PC-9 (cell line): ENCODE results near the gene TSEN34. TPM values are rescaled to one million over a fixed set of nuclear protein-coding genes. Genes with fewer than 3 reads are reported as not detected.

ENCODE experiments used
- BruUV-seq: library from RNA; stranded (reverse); fragments of 400-500 nt; replicated peaks from 2 replicates; lab custom pipeline; 2021; lab: Mats Ljungman, UMichigan
- CTCF ChIA-PET: fragments of 300-600 bp; sonication (Branson Sonifier 250); formaldehyde crosslinking; loops from one replicate; lab custom pipeline; 2022; ENCODE audit warnings: antibody characterized with exemption; lab: Charles Lee
- POLR2A ChIA-PET: fragments of 300-600 bp; sonication (Branson Sonifier 250); formaldehyde crosslinking; loops from one replicate; lab custom pipeline; 2022; ENCODE audit warnings: antibody characterized with exemption; ENCODE audit not compliant: unreplicated experiment; lab: Charles Lee
- DNase-seq, 2 experiments: peaks; one replicate each; pipeline versions ENCODE4 v3.0.0 to v3.0.0-alpha.2; 2015 to 2022; ENCODE audit warnings: mixed read lengths in 1 of 2
- H2AFZ ChIP-seq: fragments of 200-600 bp; sonication (generic); 2 replicates; pipeline ENCODE4 v1.8.1; 2017; ENCODE audit warnings: antibody characterized with exemption
- H3F3A ChIP-seq: fragments of 200-600 bp; sonication (generic); 2 replicates; pipeline ENCODE4 v1.8.1; 2017; ENCODE audit warnings: antibody characterized with exemption, mild to moderate bottlenecking, low read depth; ENCODE audit not compliant: insufficient read depth
- H3K27ac ChIP-seq: fragments of 200-600 bp; sonication (generic); 2 replicates; pipeline ENCODE4 v1.6.1; 2016; ENCODE audit warnings: mixed run types
- H3K27me3 ChIP-seq: fragments of 200-600 bp; sonication (generic); 2 replicates; pipeline ENCODE4 v1.6.1; 2016; ENCODE audit warnings: low read depth, mixed run types; ENCODE audit not compliant: insufficient read depth
- H3K36me3 ChIP-seq: fragments of 200-600 bp; sonication (generic); 2 replicates; pipeline ENCODE4 v1.6.1; 2016; ENCODE audit warnings: low read depth, mixed run types
- H3K4me1 ChIP-seq: fragments of 200-600 bp; sonication (generic); replicated peaks from 2 replicates; pipeline ENCODE4 v1.6.1; 2016; ENCODE audit warnings: mixed run types; ENCODE audit not compliant: insufficient read depth
- H3K4me2 ChIP-seq: fragments of 200-600 bp; sonication (generic); 2 replicates; pipeline ENCODE4 v1.6.1; 2017; ENCODE audit warnings: mixed run types
- H3K4me3 ChIP-seq: fragments of 200-600 bp; sonication (generic); 2 replicates; pipeline ENCODE4 v1.6.1; 2016; ENCODE audit warnings: mixed run types
- H3K79me2 ChIP-seq: fragments of 200-600 bp; sonication (generic); 2 replicates; pipeline ENCODE4 v1.6.1; 2017; ENCODE audit warnings: low read depth, mixed run types
- H3K9me2 ChIP-seq: fragments of 200-600 bp; sonication (generic); 2 replicates; pipeline ENCODE4 v1.8.1; 2017; ENCODE audit warnings: mild to moderate bottlenecking; ENCODE audit not compliant: insufficient read depth
- H3K9me3 ChIP-seq: fragments of 200-600 bp; sonication (generic); 2 replicates; pipeline ENCODE4 v1.8.1; 2016; ENCODE audit warnings: low read depth; ENCODE audit not compliant: insufficient read depth
- H4K20me1 ChIP-seq: fragments of 200-600 bp; sonication (generic); 2 replicates; pipeline ENCODE4 v1.8.1; 2017; ENCODE audit not compliant: insufficient read depth
- CTCF ChIP-seq: fragments of 200-600 bp; sonication (generic); conservative IDR thresholded peaks from 2 replicates; pipeline ENCODE4 v1.6.1; 2017; ENCODE audit warnings: mixed run types, antibody characterized with exemption, mild to moderate bottlenecking, moderate library complexity
- EZH2 ChIP-seq: fragments of 200-600 bp; sonication (generic); IDR thresholded peaks from 2 replicates; pipeline ENCODE4 v1.8.0; 2017; ENCODE audit warnings: antibody characterized with exemption, low read depth
- intact Hi-C: fragments of 100-400 bp; cut with micrococcal nuclease; formaldehyde crosslinking; loops from one replicate; pipeline ENCODE4 v1.10.0; 2022; ENCODE audit not compliant: unreplicated experiment
- total RNA-seq: library from RNA; stranded (reverse); gene quantifications from 2 replicates; pipeline ENCODE4 v1.2.3, GENCODE V29; 2021

Gene TSEN34
- total RNA-seq, 1 experiment from 2014 or later: 134 TPM

- Histone ChIP-seq H3K4me1 (peaks cover 10% of the 10 kb centered on the region), H3F3A (peaks cover 36% of the 10 kb centered on the region; the same call in 1 of the 2 replicates), H3K79me2 (peaks cover 34% of the 10 kb centered on the region), H3K9me2 (no peaks in the 10 kb centered on the region), H3K27me3 (no peaks in the 10 kb centered on the region), H3K4me2 (no peak overlapping the region), H3K36me3 (peaks cover 16% of the 10 kb centered on the region), H2AFZ (no peak overlapping the region), H3K4me3 (no peak overlapping the region), H4K20me1 (peaks cover 28% of the 10 kb centered on the region), H3K27ac (no peak overlapping the region), H3K9me3 (no peaks in the 10 kb centered on the region)
- intact Hi-C loops: no loop called here
- POLR2A ChIA-PET: no interaction called here
- DNase-seq: no peak
- CTCF ChIA-PET: no interaction called here
- no peak for TF ChIP-seq CTCF
- TF ChIP-seq EZH2: no peak
- no TSS peak for BruUV-seq
These were observed 7.7 kb upstream of the TSEN34 start for GRCh38 chr19:54183431-54183830.

DNA sequence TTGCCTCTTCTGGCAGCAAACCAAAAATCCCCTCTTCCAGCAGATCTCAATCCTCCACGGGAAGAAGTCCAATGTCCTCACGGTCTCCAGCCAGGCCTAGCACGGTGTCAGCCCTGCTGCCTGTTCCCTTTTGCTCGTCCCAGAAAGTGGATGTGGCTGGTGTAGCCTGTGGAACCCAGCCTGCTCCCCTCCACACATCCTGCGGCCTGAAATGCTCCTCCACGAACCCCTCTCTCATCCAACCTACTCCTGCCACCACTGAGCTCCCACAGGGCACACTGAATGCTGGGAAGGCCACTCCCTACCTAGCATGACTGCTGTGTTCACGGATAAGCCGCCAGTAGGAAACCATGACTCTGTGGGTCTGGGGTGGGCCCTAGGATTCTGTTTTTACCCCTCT is 4.8 kb upstream of the TSEN34 start:
- H3K27ac ChIP-seq: no peak overlapping the region
- peaks cover 12% of the 10 kb centered on the region for H3K36me3 ChIP-seq
- no peaks in the 10 kb centered on the region for H3K27me3 ChIP-seq
- ChIA-PET CTCF (interaction anchor here (0.6 kb wide), 1 partner anchor 379 kb away, joined by 4 read pairs; no protein-coding TSS in a partner anchor), POLR2A (interaction anchor here (0.5 kb wide), 1 partner anchor 13 kb away, joined by 4 read pairs; no protein-coding TSS in a partner anchor)
- peaks cover 12% of the 10 kb centered on the region for H4K20me1 ChIP-seq
- H3K4me3 ChIP-seq: no peak overlapping the region
- BruUV-seq: no TSS peak
- H3K9me2 ChIP-seq: no peaks in the 10 kb centered on the region
- intact Hi-C loops: loop anchor here (5.0 kb wide), 1 partner anchor 1291 kb away; the partner anchor contains the start of gene ZNF628
- no peaks in the 10 kb centered on the region for H3K9me3 ChIP-seq
- H3F3A ChIP-seq: peaks cover 25% of the 10 kb centered on the region; the same call in 1 of the 2 replicates
- peaks cover 40% of the 10 kb centered on the region for H3K79me2 ChIP-seq
- H2AFZ ChIP-seq: no peak overlapping the region
- TF ChIP-seq EZH2 (no peak), CTCF (no peak)
- DNase-seq: no peak
- no peak overlapping the region for H3K4me2 ChIP-seq
- peaks cover 10% of the 10 kb centered on the region for H3K4me1 ChIP-seq

DNA sequence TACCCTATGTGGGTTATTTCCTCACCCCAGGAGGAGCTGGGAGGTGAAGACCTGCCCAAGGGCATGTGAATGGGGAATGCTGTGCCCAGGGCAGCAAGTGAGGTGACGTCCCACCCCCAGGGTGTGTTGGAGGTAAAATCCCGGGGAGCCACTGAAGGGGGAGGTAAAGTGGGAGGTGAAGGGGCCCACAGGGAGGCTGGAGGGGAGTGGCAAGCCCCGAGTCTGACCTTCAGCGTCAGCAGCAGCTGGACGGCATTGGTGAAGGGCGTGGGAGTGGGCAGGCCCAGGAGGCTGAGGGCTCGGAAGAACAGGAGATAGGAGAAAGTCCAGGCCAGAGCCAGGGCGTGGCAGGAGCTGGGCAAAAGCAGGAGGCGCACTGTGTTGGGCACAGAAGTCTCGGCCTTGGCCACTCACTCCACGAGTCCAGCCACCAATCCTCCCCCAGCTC is 4.2 kb upstream of the TSEN34 start:
- peaks cover 12% of the 10 kb centered on the region for H3K36me3 ChIP-seq
- H3K79me2 ChIP-seq: peaks cover 45% of the 10 kb centered on the region
- no peak overlapping the region for H2AFZ ChIP-seq
- peaks cover 12% of the 10 kb centered on the region for H4K20me1 ChIP-seq
- H3K27me3 ChIP-seq: no peaks in the 10 kb centered on the region
- ChIA-PET POLR2A (interaction anchor here (0.6 kb wide), 1 partner anchor 11 kb away, joined by 4 read pairs; no protein-coding TSS in a partner anchor), CTCF (no interaction called here)
- no peak overlapping the region for H3K27ac ChIP-seq
- no peaks in the 10 kb centered on the region for H3K9me2 ChIP-seq
- H3K9me3 ChIP-seq: no peaks in the 10 kb centered on the region
- no peak overlapping the region for H3K4me3 ChIP-seq
- peaks cover 11% of the 10 kb centered on the region for H3K4me1 ChIP-seq
- intact Hi-C loops: loop anchor here (5.0 kb wide), 1 partner anchor 1290 kb away; the partner anchor contains the start of gene ZNF628
- H3K4me2 ChIP-seq: peak overlapping the region; percentile 77; the same call in 1 of the 2 replicates
- H3F3A ChIP-seq: peaks cover 25% of the 10 kb centered on the region; the same call in 1 of the 2 replicates
- no peak for DNase-seq
- no peak for TF ChIP-seq CTCF
- no peak for TF ChIP-seq EZH2
- BruUV-seq: no TSS peak
